Pulmonary artery endothelial cell (primary cell): ENCODE measurements around the gene RAD51B. TPM values are rescaled to one million over a fixed set of nuclear protein-coding genes. Genes with fewer than 3 reads are reported as not detected.
A peak's percentile ranks its signal among the peaks of the same experiment; 100 is the strongest.

Experiments
- DNase-seq: peaks from one replicate; pipeline ENCODE4 v3.0.0-alpha.2; 2011; ENCODE audit warnings: low read depth, low spot score
- total RNA-seq: library from RNA; depleted of rRNA; stranded (reverse); fragments of >200 nt; gene quantifications from 2 replicates; pipeline ENCODE4 v1.2.3, GENCODE V29; 2014

RAD51B gene
- total RNA-seq, 1 donor from 2014 or later: 9.8 TPM

GRCh38 chr14:67833403-67833802 is 13.8 kb downstream of the RAD51B start:
- no peak for DNase-seq

DNA sequence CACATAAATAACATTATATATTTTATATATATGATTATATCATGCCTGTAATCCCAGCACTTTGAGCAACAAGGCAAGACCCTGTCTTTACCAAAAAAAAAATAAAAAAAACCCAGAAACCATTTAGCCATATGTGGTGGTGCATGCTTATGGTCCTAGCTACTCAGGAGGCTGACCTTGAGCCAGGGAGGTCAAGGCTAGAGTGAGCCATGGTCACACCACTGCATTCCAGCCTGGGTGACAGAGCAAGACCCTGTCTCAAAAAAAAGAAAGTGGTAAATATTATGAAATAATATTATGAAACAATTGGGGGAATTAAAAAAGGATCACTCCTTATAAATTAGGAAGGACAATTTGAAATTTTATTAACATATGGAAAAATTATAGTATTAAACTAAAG is 16.0 kb downstream of the RAD51B start:
- no peak for DNase-seq

DNA sequence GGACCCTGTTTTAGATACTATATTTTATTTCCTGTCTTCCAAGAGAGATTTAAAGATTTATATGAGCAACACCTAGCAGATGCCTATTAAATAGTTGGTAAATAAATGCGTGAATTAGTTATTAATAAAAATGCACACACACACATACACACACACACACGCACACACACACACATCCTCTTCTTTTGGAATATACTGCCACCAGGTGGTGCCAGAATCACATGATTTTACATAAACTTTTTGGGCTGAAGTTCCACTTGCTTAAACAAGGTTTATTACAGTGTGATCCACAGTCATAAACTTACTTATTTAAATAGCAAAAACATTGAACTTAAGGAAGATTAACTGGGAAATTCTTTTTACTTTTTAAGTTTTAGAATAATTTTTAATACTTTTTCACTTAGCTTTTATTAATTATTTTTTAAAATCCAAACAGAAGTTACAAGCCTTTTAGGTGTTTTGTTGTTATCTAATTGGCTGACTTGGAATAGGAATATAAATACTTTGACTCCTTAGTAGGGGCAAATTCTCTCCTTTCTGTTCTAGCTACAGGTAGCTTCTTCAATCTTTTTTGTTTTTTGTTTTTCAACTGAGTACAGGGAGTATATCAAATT is 17.5 kb downstream of the RAD51B start:
- DNase-seq: peak; percentile 58

DNA sequence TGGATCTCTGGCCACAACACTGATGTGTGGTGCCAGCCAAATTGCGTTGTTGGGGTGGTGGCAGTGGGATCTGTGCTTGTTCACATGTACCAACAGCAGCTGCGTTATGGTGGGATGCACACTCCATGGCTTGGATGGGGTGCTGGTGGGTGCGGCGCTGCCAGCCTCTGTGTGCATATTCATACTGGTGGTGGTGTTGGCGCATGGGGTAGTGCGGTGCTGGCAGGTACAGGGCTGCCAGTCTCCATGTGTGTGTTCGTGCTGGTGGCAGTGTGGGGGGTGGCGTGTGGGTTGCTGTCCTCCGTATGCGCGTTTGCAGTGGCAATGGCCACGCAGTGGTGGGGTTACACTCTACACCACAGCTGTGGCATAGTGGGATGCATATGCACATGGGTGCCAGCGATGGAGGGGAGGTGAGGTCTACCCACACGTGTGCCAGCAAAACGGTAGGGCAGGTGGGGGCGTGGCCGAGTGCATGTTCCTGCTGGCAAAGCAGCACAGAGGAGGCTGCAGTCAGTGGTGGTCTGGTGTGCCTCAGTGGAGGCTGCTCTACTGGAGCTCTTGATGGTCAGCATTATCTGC is 26.5 kb downstream of the RAD51B start:
- no peak for DNase-seq

- DNase-seq: no peak
Measured at GRCh38 chr14:67850066-67850830, 30.7 kb downstream of the RAD51B start.

GRCh38 chr14:67851785-67852410 is 32.3 kb downstream of the RAD51B start:
- DNase-seq: peak; percentile 17

- DNase-seq: no peak
Measured at GRCh38 chr14:67852926-67853604, 33.5 kb downstream of the RAD51B start.

DNA sequence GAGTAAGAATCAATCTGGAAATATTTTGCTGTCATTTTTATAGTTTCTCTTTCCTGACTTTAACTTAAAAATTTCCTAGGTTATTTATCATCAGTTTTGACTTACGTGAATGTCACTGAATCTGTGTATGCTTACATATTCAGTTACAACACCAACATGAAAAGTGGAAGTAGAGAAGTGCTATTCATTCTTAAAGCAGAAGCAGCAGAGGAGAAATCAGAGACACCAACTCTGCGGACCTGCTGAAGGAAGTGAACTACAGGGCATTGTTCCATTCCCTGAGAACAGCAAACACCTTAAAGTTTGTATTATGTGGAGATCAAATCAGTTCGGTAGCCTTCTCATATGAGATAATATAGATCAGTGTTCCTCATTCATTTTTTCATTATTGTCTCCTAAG is 34.1 kb downstream of the RAD51B start:
- no peak for DNase-seq

GRCh38 chr14:67856827-67857226 is 37.2 kb downstream of the RAD51B start:
- DNase-seq: no peak

DNA sequence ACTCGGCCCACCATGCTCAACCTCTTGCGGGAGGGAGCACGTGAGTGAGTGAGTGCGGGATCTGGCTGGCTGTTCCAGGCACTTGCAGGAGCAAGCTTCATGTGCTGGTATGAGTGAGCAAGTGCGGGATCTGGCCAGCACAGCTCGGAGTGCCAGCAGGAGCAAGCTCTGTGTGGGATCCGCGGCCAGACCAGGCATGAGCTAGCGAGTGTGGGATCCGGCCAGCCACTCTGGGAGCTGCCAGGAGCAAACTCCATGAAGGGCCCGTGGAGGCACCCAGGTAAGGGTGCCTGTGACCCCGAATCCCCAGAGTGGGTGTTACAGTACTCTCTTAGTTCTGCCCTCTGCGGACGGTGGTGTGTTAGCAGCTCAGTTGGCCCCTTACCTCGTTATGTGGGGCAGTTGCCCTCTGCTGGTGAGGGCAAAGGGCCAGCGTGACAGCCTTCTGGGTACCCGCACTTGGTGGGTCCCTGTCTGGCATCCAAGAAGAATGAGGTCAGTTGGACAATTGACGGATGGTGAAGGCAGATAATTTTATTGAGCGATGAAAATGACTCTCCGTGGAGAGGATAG is 38.3 kb downstream of the RAD51B start:
- DNase-seq: no peak

DNA sequence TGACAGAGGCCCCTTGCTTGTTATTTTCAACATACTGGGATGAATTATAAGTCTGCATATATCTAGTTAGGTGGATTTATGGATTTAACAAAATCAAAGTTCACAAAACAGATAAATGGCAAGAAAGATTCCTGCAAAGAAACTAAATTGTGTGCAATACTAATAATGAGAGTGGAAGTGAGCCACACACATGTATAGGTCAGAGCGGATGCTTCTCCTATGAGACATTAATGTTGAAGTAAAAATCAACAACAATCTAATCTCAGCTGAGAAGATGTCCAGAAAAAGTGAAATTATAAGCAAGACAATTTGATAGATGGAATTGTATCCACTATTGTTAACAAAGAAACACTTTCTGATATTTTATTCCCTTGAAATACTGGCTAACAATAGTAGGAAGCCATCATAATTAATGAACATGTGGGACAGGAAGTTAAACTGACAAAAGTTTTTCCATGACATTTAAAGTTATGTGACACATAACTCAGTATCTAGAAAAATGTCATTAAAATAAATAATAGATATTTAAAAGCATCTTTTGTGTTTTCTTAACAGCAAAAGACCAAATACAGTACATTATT is 39.7 kb downstream of the RAD51B start:
- DNase-seq: peak; percentile 19

GRCh38 chr14:67863223-67863622 is 43.6 kb downstream of the RAD51B start:
- DNase-seq: no peak

- DNase-seq: no peak
Measured at GRCh38 chr14:67875175-67876006, 55.8 kb downstream of the RAD51B start.

DNA sequence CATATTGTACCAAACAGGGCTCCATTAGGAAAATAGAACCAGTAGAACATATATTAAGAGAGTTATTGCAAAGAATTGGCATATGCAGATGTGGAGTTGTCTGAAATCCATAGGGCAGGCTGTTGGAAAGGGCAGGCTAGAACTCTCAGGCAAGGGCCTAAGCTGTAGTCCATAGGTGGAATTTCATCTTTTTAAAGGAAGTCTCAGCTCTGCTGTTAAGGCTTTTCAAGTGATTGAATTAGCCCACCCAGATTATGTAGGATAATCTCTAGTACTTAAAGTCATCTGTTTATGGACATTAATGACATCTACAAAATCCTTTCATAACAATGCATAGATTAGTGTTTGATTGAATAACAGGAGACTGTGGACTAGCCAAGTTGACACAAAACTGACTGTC is 59.4 kb downstream of the RAD51B start:
- DNase-seq: no peak

DNA sequence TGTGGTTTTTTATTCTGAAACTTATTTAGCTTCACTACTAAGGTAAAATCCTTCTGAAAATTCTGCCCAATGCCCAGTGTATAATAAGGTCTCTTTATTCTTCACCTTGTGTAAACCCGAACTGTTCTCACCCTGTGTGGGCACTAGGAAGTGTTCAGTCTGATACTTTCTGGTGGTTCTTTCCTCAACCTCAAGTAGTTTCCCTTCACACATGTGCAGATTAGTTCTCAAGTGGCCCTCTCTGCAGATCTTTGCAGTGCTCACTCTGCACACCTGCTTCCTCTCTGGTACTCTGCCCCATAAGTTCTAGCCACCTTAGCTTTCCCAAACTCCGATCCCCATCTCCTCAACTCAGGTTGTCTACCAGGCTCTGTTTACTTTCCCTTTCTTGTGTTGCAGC is 61.6 kb downstream of the RAD51B start:
- no peak for DNase-seq

DNA sequence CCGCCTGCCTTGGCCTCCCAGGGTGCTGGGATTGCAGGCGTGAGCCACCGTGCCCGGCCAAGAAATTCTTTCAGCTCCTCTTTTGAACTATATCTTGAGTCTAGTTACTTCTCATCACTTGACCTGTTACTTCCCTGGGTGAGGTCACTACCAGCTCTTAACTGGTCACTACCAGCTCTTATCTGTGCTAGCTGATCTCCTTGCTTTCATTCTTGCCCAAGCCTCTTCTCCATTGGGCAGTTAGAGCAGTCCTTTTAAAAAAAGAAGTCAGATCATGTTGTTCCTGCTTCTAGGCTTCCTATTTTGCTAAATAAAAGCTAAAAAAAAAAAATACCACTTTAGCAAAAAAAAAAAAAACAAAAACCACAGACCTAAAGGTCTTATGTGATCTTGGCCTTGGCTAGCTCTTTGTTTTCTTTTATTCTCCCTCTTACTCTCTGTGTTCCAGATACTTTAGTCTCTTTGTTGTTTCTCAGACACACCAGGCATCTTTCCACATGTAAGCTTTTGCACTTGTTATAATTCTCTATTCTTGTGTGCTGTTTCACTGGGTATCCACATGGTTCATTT is 63.5 kb downstream of the RAD51B start:
- DNase-seq: no peak

GRCh38 chr14:67883717-67884116 is 64.1 kb downstream of the RAD51B start:
- no peak for DNase-seq

DNA sequence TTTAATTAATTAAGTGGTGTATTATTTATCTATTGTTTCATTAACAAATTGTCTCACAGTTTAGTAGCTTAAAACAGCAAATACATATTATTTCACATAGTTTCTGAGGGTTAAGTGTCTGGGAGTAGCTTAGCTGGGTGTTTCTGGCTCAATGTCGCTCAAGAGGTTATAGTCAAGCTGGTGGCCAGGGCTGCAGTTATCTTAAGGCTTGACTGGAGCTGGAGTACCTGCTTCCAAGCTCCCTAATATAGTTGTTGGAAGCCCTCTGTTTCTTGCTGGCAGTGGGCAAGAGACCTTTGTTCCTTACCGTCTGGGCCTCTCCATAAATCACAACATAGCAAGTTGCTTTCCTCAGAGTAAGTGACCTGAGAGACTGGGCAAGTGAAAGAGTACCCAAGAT is 66.6 kb downstream of the RAD51B start:
- no peak for DNase-seq

- DNase-seq: no peak
Measured at GRCh38 chr14:67887478-67887877, 67.9 kb downstream of the RAD51B start.

DNA sequence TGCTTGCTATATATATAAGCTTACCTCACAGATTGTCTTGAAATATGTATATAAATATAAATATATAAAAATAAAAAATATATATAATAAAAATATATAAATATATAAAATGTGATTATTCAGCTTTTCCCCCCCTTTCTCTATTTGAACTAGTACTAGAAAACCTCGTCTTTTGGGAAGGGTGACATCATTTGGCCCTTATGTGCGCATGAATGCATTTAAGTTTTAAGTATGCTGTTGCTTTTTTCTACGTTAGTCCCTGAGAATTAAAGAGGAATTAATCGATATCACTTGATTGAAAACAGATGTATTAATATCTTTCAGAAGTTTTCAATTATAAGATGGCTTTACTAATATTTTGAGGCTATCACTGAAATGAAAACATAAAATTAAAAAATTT is 69.9 kb downstream of the RAD51B start:
- DNase-seq: no peak
